ENCODE data around the gene NLGN3. TPM values are rescaled to one million over a fixed set of nuclear protein-coding genes. Genes with fewer than 3 reads are reported as not detected.

Gene NLGN3
- total RNA-seq, 1 donor from 2014 or later: 3.7 TPM

- no peak for DNase-seq
Observed at GRCh38 chrX:71214604-71215337, 70.1 kb downstream of the NLGN3 start.

- DNase-seq: no peak
Observed at GRCh38 chrX:71215338-71215912, 70.8 kb downstream of the NLGN3 start.

GRCh38 chrX:71216485-71216884 lies 71.8 kb downstream of the NLGN3 start:
- peak; percentile 6 for DNase-seq

GRCh38 chrX:71217298-71217697 lies 72.7 kb downstream of the NLGN3 start:
- DNase-seq: no peak

Small RNA genes lying within 50 kb of the gene (small RNA-seq; reads per million reads assigned to genes)
- gene CXorf65 (ENCODE audit: low replicate concordance): not detected

Other genes with a start within 250 kb of the NLGN3 start
- gene TEX11, start 236.1 kb upstream of the NLGN3 start, total RNA-seq: not detected
- gene SLC7A3, start 213.7 kb upstream of the NLGN3 start, total RNA-seq: 0.51 TPM
- 49.3 TPM for gene SNX12, start 76.5 kb upstream of the NLGN3 start, total RNA-seq
- gene FOXO4, start 49.0 kb upstream of the NLGN3 start, total RNA-seq: 19.5 TPM
- not detected for gene CXorf65, start 38.1 kb upstream of the NLGN3 start, total RNA-seq
- 4.3 TPM for gene IL2RG, start 33.3 kb upstream of the NLGN3 start, total RNA-seq
- gene MED12, start 26.2 kb upstream of the NLGN3 start, total RNA-seq: 33.5 TPM
- gene GJB1, start 78.4 kb downstream of the NLGN3 start, total RNA-seq: 0.41 TPM
- 14.2 TPM for gene ZMYM3, start 109.3 kb downstream of the NLGN3 start, total RNA-seq
- 291 TPM for gene NONO, start 138.8 kb downstream of the NLGN3 start, total RNA-seq
- 80.2 TPM for gene ITGB1BP2, start 156.9 kb downstream of the NLGN3 start, total RNA-seq
- gene TAF1, start 221.5 kb downstream of the NLGN3 start, total RNA-seq: 66.6 TPM

Measured in tongue (tissue), 3 donors.